A549 (cell line): ENCODE data around the gene ADAMTS20. TPM values are rescaled to one million over a fixed set of nuclear protein-coding genes. Genes with fewer than 3 reads are reported as not detected.

ENCODE experiments used
- ATAC-seq, 2 experiments: fragments of 200-7000 bp in 1 of 2; fragments of >200 bp in 1 of 2; cut with Nextera tagmentation in 1 of 2; cut with Tn5 transposase in 1 of 2; 3 replicates each; pipeline versions ENCODE4 v1.8.0 to v1.9.1; 2018 to 2020; ENCODE audit warnings: mild to moderate bottlenecking in 1 of 2, moderate library complexity in 1 of 2
- CTCF ChIA-PET: fragments of 300-600 bp; sonication (Branson Sonifier 250); formaldehyde crosslinking; extraction: SDS; loops from one replicate; lab custom pipeline; 2021; ENCODE audit warnings: antibody characterized with exemption, inconsistent platforms; lab: Yijun Ruan, JAX
- POLR2A ChIA-PET: fragments of 350-600 bp; formaldehyde crosslinking; extraction: SDS; loops from one replicate; lab custom pipeline; 2021; ENCODE audit warnings: antibody characterized with exemption, inconsistent platforms; lab: Yijun Ruan, JAX
- DNase-seq, 2 experiments: peaks; one replicate each; pipeline versions ENCODE4 v3.0.0 to v3.0.0-alpha.2; 2011 to 2016; ENCODE audit warnings: low read depth in 1 of 2, low spot score in 1 of 2
- FAIRE-seq: peaks from 2 replicates; lab custom pipeline; 2011; peaks lifted over from hg19 to GRCh38; lab: Jason Lieb, UNC
- H3K27ac ChIP-seq, 2 experiments: fragments of >200 bp; sonication (Bioruptor Twin); formaldehyde crosslinking; 3 replicates each; pipeline ENCODE4 v1.5.1; 2016 to 2017
- H3K4me1 ChIP-seq: fragments of >200 bp; sonication (Bioruptor Twin); formaldehyde crosslinking; 3 replicates; pipeline ENCODE4 v1.6.1; 2016
- H3K4me2 ChIP-seq: fragments of >200 bp; sonication (Bioruptor Twin); formaldehyde crosslinking; 3 replicates; pipeline ENCODE4 v1.6.1; 2016
- H3K4me3 ChIP-seq: fragments of >200 bp; sonication (Bioruptor Twin); formaldehyde crosslinking; 3 replicates; pipeline ENCODE4 v1.5.1; 2016
- H3K9me3 ChIP-seq: fragments of >200 bp; sonication (Bioruptor Twin); formaldehyde crosslinking; 3 replicates; pipeline ENCODE4 v1.6.1; 2016
- BCL3 ChIP-seq: fragments of >200 bp; sonication (Bioruptor Twin); formaldehyde crosslinking; IDR thresholded peaks from 3 replicates; pipeline ENCODE4 v1.6.1; 2016
- CBX8 ChIP-seq: fragments of 200-600 bp; sonication (generic); IDR thresholded peaks from 2 replicates; pipeline ENCODE4 v1.6.1; 2016
- CHD4 ChIP-seq: fragments of 200-600 bp; sonication (generic); IDR thresholded peaks from 2 replicates; pipeline ENCODE4 v1.6.1; 2016; ENCODE audit warnings: antibody characterized with exemption, mild to moderate bottlenecking, borderline replicate concordance
- E2F6 ChIP-seq: IDR thresholded peaks from 2 replicates; pipeline ENCODE4 v1.6.1; 2012; ENCODE audit warnings: low read depth, borderline replicate concordance
- ELK1 ChIP-seq: fragments of 150-350 bp; IDR thresholded peaks from 2 replicates; pipeline ENCODE4 v1.6.1; 2014; ENCODE audit warnings: low read depth, mild to moderate bottlenecking, low read length
- ESRRA ChIP-seq: fragments of 150-350 bp; IDR thresholded peaks from 2 replicates; pipeline ENCODE4 v1.6.1; 2014; ENCODE audit warnings: mild to moderate bottlenecking, low read length, borderline replicate concordance
- GATA3 ChIP-seq: IDR thresholded peaks from 2 replicates; pipeline ENCODE4 v1.6.1; 2012; ENCODE audit warnings: borderline replicate concordance
- HDAC2 ChIP-seq: fragments of 200-600 bp; sonication (generic); IDR thresholded peaks from 2 replicates; pipeline ENCODE4 v1.6.1; 2016
- HMGXB4 ChIP-seq: fragments of 250-450 bp; sonication (Bioruptor Pico); IDR thresholded peaks from 2 replicates; pipeline ENCODE4 v1.5.0; 2021; ENCODE audit warnings: mild to moderate bottlenecking, moderate library complexity, borderline replicate concordance
- JUNB ChIP-seq: fragments of >200 bp; sonication (Bioruptor Twin); formaldehyde crosslinking; IDR thresholded peaks from 2 replicates; pipeline ENCODE4 v1.6.1; 2016
- MAFK ChIP-seq: fragments of 450-650 bp; IDR thresholded peaks from 2 replicates; pipeline ENCODE4 v1.6.1; 2014; ENCODE audit not compliant: partially characterized antibody
- MAZ ChIP-seq: fragments of 150-350 bp; IDR thresholded peaks from 2 replicates; pipeline ENCODE4 v1.6.1; 2014; ENCODE audit warnings: antibody characterized with exemption, low read depth, low read length, borderline replicate concordance
- PHF8 ChIP-seq: fragments of 200-600 bp; sonication (generic); IDR thresholded peaks from 2 replicates; pipeline ENCODE4 v1.6.1; 2016; ENCODE audit warnings: low read depth, mild to moderate bottlenecking, antibody characterized with exemption, moderate library complexity, borderline replicate concordance
- POLR2AphosphoS2 ChIP-seq: conservative IDR thresholded peaks from 2 replicates; pipeline ENCODE4 v1.6.1; 2012; ENCODE audit warnings: low read length, improper control_type of control experiment, inconsistent platforms
- RARB ChIP-seq: fragments of 250-450 bp; sonication (Bioruptor Pico); IDR thresholded peaks from 2 replicates; pipeline ENCODE4 v1.8.0; 2021; ENCODE audit warnings: mild to moderate bottlenecking, moderate library complexity
- RCOR1 ChIP-seq: fragments of 150-350 bp; IDR thresholded peaks from 2 replicates; pipeline ENCODE4 v1.6.1; 2014; ENCODE audit warnings: antibody characterized with exemption, low read length, low read depth
- SREBF2 ChIP-seq: fragments of 450-650 bp; IDR thresholded peaks from 2 replicates; pipeline ENCODE4 v1.6.1; 2014; ENCODE audit warnings: mild to moderate bottlenecking, moderate library complexity
- ZFP36 ChIP-seq: fragments of 450-650 bp; IDR thresholded peaks from 2 replicates; pipeline ENCODE4 v1.6.1; 2014; ENCODE audit warnings: borderline replicate concordance; ENCODE audit not compliant: partially characterized antibody
- WGBS: methylation state at CpG from one replicate; pipeline ENCODE4 v1.1.6; 2017; ENCODE audit errors: missing lambda C conversion rate; 5-methylcytosine and 5-hydroxymethylcytosine counted together
- polyA plus RNA-seq, 4 experiments: library from polyadenylated mRNA; depleted of rRNA in 3 of 4; stranded (reverse); fragments of >200 nt; fragmentation: RNase III in 1 of 4; extraction: RNeasy Plus Mini Kit Qiagen cat#74134 plus additional on column Dnase treatment in 1 of 4; gene quantifications; 2 replicates in 3 of 4; 3 replicates in 1 of 4; pipeline ENCODE4 v1.2.3, GENCODE V29; 2011 to 2017

Gene ADAMTS20
- polyA plus RNA-seq, 2 of the 4 experiments (the other 2 are of a cell fraction): not detected

- no peak overlapping the region for H3K27ac ChIP-seq
- 28% methylated on average over 5 of the region's 5 CpGs for WGBS
- H3K9me3 ChIP-seq: no peaks in the 10 kb centered on the region
- no peak overlapping the region for H3K4me3 ChIP-seq
- no peak for ATAC-seq
- no peak for FAIRE-seq
- no peaks in the 10 kb centered on the region for H3K4me1 ChIP-seq
- CTCF ChIA-PET: interaction anchor here (0.8 to 0.9 kb wide), 2 partner anchors 9 to 32 kb away, joined by 3 read pairs; no protein-coding TSS in a partner anchor
- POLR2A ChIA-PET: no interaction called here
- no peak overlapping the region for H3K4me2 ChIP-seq
- no peak for DNase-seq
- no peak for TF ChIP-seq MAFK
- no peak for TF ChIP-seq ZFP36
- TF ChIP-seq PHF8: no peak
- TF ChIP-seq E2F6: no peak
- no peak for TF ChIP-seq POLR2AphosphoS2
- no peak for TF ChIP-seq CHD4
- TF ChIP-seq HDAC2: no peak
Measured at GRCh38 chr12:43580601-43581000, 28.6 kb upstream of the ADAMTS20 start.

GRCh38 chr12:43579206-43579605 is 27.2 kb upstream of the ADAMTS20 start:
- Histone ChIP-seq H3K9me3 (no peaks in the 10 kb centered on the region), H3K4me3 (no peak overlapping the region), H3K4me2 (no peak overlapping the region), H3K4me1 (no peaks in the 10 kb centered on the region), H3K27ac (no peak overlapping the region)
- FAIRE-seq (no peak), ATAC-seq (no peak), DNase-seq (no peak)
- ChIA-PET POLR2A (no interaction called here), CTCF (no interaction called here)
- WGBS: 9% methylated on average over 4 of the region's 4 CpGs
- no peak for TF ChIP-seq SREBF2
- TF ChIP-seq MAFK: no peak
- no peak for TF ChIP-seq ZFP36
- TF ChIP-seq CBX8: no peak
- TF ChIP-seq ESRRA: no peak
- TF ChIP-seq BCL3: no peak
- TF ChIP-seq ELK1: no peak
- no peak for TF ChIP-seq RCOR1
- TF ChIP-seq JUNB: no peak
- TF ChIP-seq E2F6: no peak
- TF ChIP-seq, all 56 proteins: peak for 0

- 0% methylated on average over 3 of the region's 3 CpGs for WGBS
Measured at GRCh38 chr12:43578782-43579181, 26.8 kb upstream of the ADAMTS20 start.

More at GRCh38 chr12:43578782-43579181, 26.8 kb upstream of the ADAMTS20 start:
- Histone ChIP-seq H3K4me1 (no peaks in the 10 kb centered on the region), H3K9me3 (no peaks in the 10 kb centered on the region), H3K27ac (no peak overlapping the region)
- no peak for ATAC-seq
- TF ChIP-seq HMGXB4 (CRISPR knock-in tag): no peak
- TF ChIP-seq MAZ: no peak
- no peak for TF ChIP-seq RARB (CRISPR knock-in tag)
- no peak for TF ChIP-seq ESRRA
- no peak for TF ChIP-seq GATA3
- TF ChIP-seq, all 56 proteins: peak for 0
- Histone ChIP-seq H3K4me2 (no peak overlapping the region), H3K4me3 (no peak overlapping the region)
- no peak for DNase-seq
- no peak for FAIRE-seq
- CTCF ChIA-PET: no interaction called here
- POLR2A ChIA-PET: no interaction called here
